Mucosa of rectum (tissue), 2 donors: ENCODE measurements around the gene MEA1.

Source experiments
- H3K27ac ChIP-seq, 2 donors: one replicate each; pipeline ENCODE4 v1.7.0; 2013; ENCODE audit warnings: inconsistent platforms in 2 of 2, low read depth in 2 of 2, low read length in 2 of 2
- H3K27me3 ChIP-seq, 2 donors: one replicate each; pipeline ENCODE4 v1.7.0; 2013; ENCODE audit warnings: low read length in 2 of 2; ENCODE audit not compliant: control insufficient read depth in 2 of 2, insufficient read depth in 2 of 2
- H3K36me3 ChIP-seq, 2 donors: one replicate each; pipeline ENCODE4 v1.7.0; 2013; ENCODE audit warnings: low read length in 2 of 2; ENCODE audit not compliant: control insufficient read depth in 2 of 2, insufficient read depth in 2 of 2
- H3K4me1 ChIP-seq, 2 donors: one replicate each; pipeline ENCODE4 v1.7.0; 2013; ENCODE audit warnings: low read length in 2 of 2, mild to moderate bottlenecking in 1 of 2; ENCODE audit not compliant: control insufficient read depth in 2 of 2, insufficient read depth in 2 of 2
- H3K4me3 ChIP-seq, 2 donors: one replicate each; pipeline ENCODE4 v1.7.0; 2013; ENCODE audit warnings: low read length in 2 of 2
- H3K9ac ChIP-seq, 2 donors: one replicate each; pipeline ENCODE4 v1.7.0; 2013; ENCODE audit warnings: low read length in 2 of 2, low read depth in 1 of 2, mild to moderate bottlenecking in 1 of 2
- H3K9me3 ChIP-seq, 2 donors: one replicate each; pipeline ENCODE4 v1.7.0; 2013; ENCODE audit warnings: low read length in 2 of 2; ENCODE audit not compliant: control insufficient read depth in 2 of 2
- donor health status: healthy.
- donor health status: Normal muscosa, but diverticular disease.

Gene MEA1

GRCh38 chr6:42993445-42993844 is 20.3 kb downstream of the MEA1 start:
- H3K27me3 ChIP-seq, result no peaks in the 10 kb centered on the region
- H3K27ac ChIP-seq, result no peak overlapping the region
- peaks cover 13 to 14% of the 10 kb centered on the region in 2 donors for H3K36me3 ChIP-seq
- no peaks in the 10 kb centered on the region for H3K9me3 ChIP-seq
- H3K4me3 ChIP-seq, result no peak overlapping the region
- H3K9ac ChIP-seq, result no peak overlapping the region
- peaks cover 5 to 7% of the 10 kb centered on the region in 2 donors for H3K4me1 ChIP-seq

DNA sequence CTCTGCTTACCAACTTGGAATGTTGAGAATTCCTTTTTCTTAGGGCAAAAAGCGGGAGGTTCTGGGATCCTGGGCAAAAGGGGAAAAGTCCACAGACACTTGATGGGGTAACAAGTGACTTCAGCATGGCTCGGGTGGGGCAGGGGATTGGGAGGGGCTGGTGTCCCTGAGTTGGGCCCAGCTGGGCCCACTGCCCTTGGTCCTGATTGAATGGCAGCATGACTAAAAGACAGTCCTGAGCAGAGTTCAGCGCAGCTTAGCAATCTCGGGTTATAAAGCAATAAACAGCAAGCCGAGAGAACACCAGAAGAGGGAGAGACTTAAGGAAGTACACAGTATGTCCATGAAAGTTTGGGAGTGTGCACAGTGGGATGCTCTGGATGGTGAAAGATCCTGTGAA is 23.8 kb downstream of the MEA1 start:
- no peak overlapping the region for H3K4me3 ChIP-seq
- H3K36me3 ChIP-seq, result peaks cover 13 to 14% of the 10 kb centered on the region in 2 donors
- peaks cover 17 to 22% of the 10 kb centered on the region in 2 donors for H3K4me1 ChIP-seq
- no peak overlapping the region for H3K9ac ChIP-seq
- H3K9me3 ChIP-seq, result no peaks in the 10 kb centered on the region
- peak overlapping the region; percentile 56 to 70 for H3K27ac ChIP-seq
- no peaks in the 10 kb centered on the region for H3K27me3 ChIP-seq

DNA sequence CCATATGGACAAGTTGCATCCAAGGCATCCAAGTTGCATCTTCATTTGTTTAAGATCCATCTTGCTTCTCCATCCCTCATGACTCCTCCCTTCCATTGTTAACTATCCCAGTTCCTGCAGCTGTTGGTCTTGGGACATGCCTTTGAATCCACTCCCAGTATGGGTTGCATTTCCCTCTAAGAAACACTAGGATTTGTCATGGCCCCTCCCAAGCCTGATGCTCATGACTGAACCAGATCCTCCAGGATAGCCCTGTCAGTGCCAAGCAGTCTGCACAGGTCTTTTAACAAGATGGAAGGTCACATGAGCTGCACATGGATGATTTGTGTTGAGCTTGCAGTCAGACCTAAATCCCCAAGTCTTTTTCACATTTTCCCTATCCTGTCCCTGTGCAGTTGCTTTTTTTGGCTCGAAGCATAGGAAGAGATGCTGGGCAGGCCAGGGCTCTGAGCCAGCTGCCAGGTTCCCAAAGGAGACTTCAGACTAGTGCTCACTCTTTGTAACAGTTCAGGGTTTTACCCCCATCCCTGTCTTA is 25.2 kb downstream of the MEA1 start:
- no peak overlapping the region for H3K27ac ChIP-seq
- peaks cover 21 to 27% of the 10 kb centered on the region in 2 donors for H3K4me1 ChIP-seq
- no peak overlapping the region for H3K4me3 ChIP-seq

GRCh38 chr6:42987533-42988451 is 26.0 kb downstream of the MEA1 start:
- H3K4me1 ChIP-seq, result peaks cover 22 to 27% of the 10 kb centered on the region in 2 donors
- no peaks in the 10 kb centered on the region for H3K9me3 ChIP-seq
- no peak overlapping the region for H3K9ac ChIP-seq
- H3K36me3 ChIP-seq, result peaks cover 13 to 14% of the 10 kb centered on the region in 2 donors
- H3K27me3 ChIP-seq, result no peaks in the 10 kb centered on the region
- H3K4me3 ChIP-seq, result no peak overlapping the region
- no peak overlapping the region for H3K27ac ChIP-seq

More for the DNA sequence above, 25.2 kb downstream of the MEA1 start:
- Histone ChIP-seq H3K27me3 (no peaks in the 10 kb centered on the region), H3K9ac (no peak overlapping the region), H3K36me3 (peaks cover 13 to 14% of the 10 kb centered on the region in 2 donors), H3K9me3 (no peaks in the 10 kb centered on the region)

GRCh38 chr6:42984924-42985475 is 28.7 kb downstream of the MEA1 start:
- peaks cover 4 to 6% of the 10 kb centered on the region in 2 donors for H3K36me3 ChIP-seq
- H3K27me3 ChIP-seq, result no peaks in the 10 kb centered on the region
- peak overlapping the region; percentile 63 to 78 for H3K4me3 ChIP-seq
- H3K4me1 ChIP-seq, result peaks cover 22 to 27% of the 10 kb centered on the region in 2 donors
- peak overlapping the region; percentile 64 to 67 for H3K27ac ChIP-seq
- H3K9me3 ChIP-seq, result no peaks in the 10 kb centered on the region
- H3K9ac ChIP-seq, result peak overlapping the region; percentile 81

DNA sequence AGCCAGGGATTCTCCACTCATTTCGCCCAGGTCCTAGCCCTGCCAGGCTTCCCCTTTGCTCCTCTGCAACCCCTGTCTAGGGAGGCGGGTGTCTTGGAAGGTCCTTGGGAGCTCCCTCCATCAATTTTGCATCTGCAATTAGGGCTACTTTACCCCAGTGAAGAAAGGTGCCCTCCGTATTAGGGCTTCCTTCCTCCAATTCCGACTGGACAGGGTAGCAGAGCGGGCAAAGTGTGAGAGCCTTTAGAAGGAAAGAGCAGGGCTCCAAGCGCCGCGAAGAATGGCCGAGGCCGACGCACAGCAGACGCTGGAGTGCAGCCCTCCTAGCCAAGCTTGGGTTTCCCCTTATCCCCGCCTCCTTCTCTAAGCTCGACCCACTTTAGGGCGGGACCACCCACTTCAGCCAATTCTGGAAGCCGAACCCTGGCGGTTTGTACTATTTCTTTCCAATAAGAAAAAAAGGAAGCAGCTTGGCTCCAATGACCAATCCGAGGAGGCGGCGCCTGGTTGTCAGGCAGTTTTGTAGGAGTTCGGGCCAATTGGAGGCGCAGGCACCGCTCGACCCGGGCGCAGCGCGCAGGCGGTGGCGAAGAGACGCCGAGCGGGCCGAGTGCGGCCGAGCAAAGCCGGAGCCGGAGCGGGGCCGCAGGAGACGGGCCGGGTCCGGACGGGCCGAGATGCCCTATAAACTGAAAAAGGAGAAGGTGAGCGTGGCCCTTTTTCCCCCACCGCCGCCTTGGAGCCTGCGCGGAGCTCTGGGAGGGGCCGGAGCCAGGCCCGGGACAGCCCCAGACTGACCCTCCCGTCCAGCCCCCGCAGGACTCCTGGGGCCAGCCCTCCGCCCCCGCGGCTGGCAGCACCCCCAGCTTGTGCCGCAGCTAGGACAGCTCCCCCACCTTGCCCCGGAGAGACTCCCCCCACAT is 29.5 kb downstream of the MEA1 start, which contains the start of gene PPP2R5D:
TSS of gene PPP2R5D (plus strand) at position 570 of the 923 bp plus-strand sequence. CDS start at position 678, 108 bp downstream.
- Histone ChIP-seq H3K4me1 (peaks cover 23 to 34% of the 10 kb centered on the region in 2 donors), H3K9ac (peak within 1 kb of the TSS; percentile 81), H3K9me3 (no peaks in the 10 kb centered on the region), H3K36me3 (peaks cover 0 to 6% of the 10 kb centered on the region in 2 donors), H3K27ac (peak within 1 kb of the TSS; percentile 64 to 85), H3K4me3 (peak within 1 kb of the TSS; percentile 68 to 88), H3K27me3 (no peaks in the 10 kb centered on the region)

GRCh38 chr6:42981836-42982235 is 31.9 kb downstream of the MEA1 start:
- Histone ChIP-seq H3K9ac (no peak overlapping the region), H3K4me1 (peaks cover 28 to 31% of the 10 kb centered on the region in 2 donors), H3K36me3 (no peaks in the 10 kb centered on the region), H3K27ac (no peak overlapping the region), H3K27me3 (no peaks in the 10 kb centered on the region), H3K4me3 (no peak overlapping the region), H3K9me3 (no peaks in the 10 kb centered on the region)

- peaks cover 16% of the 10 kb centered on the region in 2 donors for H3K4me1 ChIP-seq
- H3K4me3 ChIP-seq, result peak overlapping the region; percentile 85 to 95
- peaks cover 0 to 3% of the 10 kb centered on the region in 2 donors for H3K36me3 ChIP-seq
- peak overlapping the region; percentile 88 to 92 for H3K27ac ChIP-seq
- no peaks in the 10 kb centered on the region for H3K9me3 ChIP-seq
- H3K27me3 ChIP-seq, result no peaks in the 10 kb centered on the region
- peak overlapping the region; percentile 83 to 88 for H3K9ac ChIP-seq
Observed at GRCh38 chr6:42979523-42980177, 34.1 kb downstream of the MEA1 start.

GRCh38 chr6:42978839-42979522 is 34.8 kb downstream of the MEA1 start, which contains the start of gene PEX6:
PEX6 (minus strand) TSS chr6:42979181; CDS start chr6:42979150, 31 bp downstream.
- peak within 1 kb of the TSS; percentile 88 to 92 for H3K27ac ChIP-seq
- peaks cover 16% of the 10 kb centered on the region in 2 donors for H3K4me1 ChIP-seq
- H3K36me3 ChIP-seq, result peaks cover 2 to 4% of the 10 kb centered on the region in 2 donors
- H3K27me3 ChIP-seq, result no peaks in the 10 kb centered on the region
- peak within 1 kb of the TSS; percentile 85 to 95 for H3K4me3 ChIP-seq
- H3K9me3 ChIP-seq, result no peaks in the 10 kb centered on the region
- H3K9ac ChIP-seq, result peak within 1 kb of the TSS; percentile 83 to 88
